ENCODE data around the gene NPPC. TPM values are rescaled to one million over a fixed set of nuclear protein-coding genes. Genes with fewer than 3 reads are reported as not detected.
"Not testable (repeated sequence)": the region's sequence is repeated elsewhere in the genome, so short reads cannot be mapped to it uniquely, and the experiment has no call there.

NPPC gene
- total RNA-seq, 3 donors from 2014 or later: 0.44 to 0.66 TPM; not detected in 1

DNA sequence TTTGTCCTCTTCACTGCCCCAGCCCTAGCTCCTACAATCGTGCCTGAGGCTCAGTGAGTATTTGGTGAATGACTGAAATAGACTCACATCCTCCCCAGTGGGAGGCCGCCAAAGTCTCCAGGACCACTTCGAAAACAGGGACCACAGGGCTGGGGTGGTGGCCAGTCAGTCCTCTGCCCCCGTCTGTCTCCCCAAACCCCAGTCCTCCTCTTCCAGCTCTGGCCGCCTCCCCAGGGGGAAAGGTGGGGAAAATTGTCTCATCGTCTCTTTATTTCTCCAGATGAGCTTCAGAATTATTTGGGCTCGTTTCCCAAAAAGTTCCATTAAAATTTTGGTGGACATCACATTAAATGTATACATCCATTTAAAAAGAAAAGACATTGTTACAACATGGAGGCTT lies 43.5 kb downstream of the NPPC start:
- peak in 1 of 2 donors; percentile 30 for DNase-seq (ENCODE audit: low spot score in 2 of 2)
- Histone ChIP-seq H3K4me1 (no peaks in the 10 kb centered on the region), H3K36me3 (no peaks in the 10 kb centered on the region), H3K27ac (no peak overlapping the region), H3K4me3 (no peak overlapping the region), H3K9me3 (no peaks in the 10 kb centered on the region), H3K27me3 (no peaks in the 10 kb centered on the region)
- TF ChIP-seq, protein P1, sequence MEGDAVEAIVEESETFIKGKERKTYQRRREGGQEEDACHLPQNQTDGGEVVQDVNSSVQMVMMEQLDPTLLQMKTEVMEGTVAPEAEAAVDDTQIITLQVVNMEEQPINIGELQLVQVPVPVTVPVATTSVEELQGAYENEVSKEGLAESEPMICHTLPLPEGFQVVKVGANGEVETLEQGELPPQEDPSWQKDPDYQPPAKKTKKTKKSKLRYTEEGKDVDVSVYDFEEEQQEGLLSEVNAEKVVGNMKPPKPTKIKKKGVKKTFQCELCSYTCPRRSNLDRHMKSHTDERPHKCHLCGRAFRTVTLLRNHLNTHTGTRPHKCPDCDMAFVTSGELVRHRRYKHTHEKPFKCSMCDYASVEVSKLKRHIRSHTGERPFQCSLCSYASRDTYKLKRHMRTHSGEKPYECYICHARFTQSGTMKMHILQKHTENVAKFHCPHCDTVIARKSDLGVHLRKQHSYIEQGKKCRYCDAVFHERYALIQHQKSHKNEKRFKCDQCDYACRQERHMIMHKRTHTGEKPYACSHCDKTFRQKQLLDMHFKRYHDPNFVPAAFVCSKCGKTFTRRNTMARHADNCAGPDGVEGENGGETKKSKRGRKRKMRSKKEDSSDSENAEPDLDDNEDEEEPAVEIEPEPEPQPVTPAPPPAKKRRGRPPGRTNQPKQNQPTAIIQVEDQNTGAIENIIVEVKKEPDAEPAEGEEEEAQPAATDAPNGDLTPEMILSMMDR (IDR thresholded peaks at IDR 0.05): no peak
- TF ChIP-seq POLR2AphosphoS5 (IDR thresholded peaks at IDR 0.05): no peak
- no peak for TF ChIP-seq POLR2A (IDR thresholded peaks at IDR 0.05)
- intact Hi-C loops (cut with DNase I; ENCODE audit: low total_unique reads): no loop called here

DNA sequence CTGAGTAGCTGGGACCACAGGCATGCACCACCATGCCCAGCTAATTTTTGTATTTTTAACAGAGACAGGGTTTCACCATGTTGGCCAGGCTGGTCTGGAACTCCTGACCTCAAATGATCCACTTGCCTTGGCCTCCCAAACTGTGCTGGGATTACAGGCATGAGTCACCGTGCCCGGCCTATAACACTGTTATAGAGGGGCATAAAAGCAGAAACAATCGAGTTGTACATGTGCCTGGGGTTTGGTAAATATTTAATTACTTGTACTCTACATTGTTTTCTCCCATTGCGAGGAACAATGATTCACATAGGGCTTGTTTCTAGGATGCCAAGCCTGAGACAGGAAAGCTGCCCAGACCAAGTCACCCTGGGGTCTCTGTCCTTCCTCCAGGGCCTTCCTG lies 45.8 kb downstream of the NPPC start:
- H3K27me3 ChIP-seq; H3K4me3 ChIP-seq; H3K9me3 ChIP-seq; intact Hi-C loops (cut with DNase I; ENCODE audit: low total_unique reads); H3K4me1 ChIP-seq; H3K36me3 ChIP-seq; H3K27ac ChIP-seq: not testable (repeated sequence)
- DNase-seq (ENCODE audit: low spot score in 2 of 2): peak in 1 of 2 donors; percentile 2

DNA sequence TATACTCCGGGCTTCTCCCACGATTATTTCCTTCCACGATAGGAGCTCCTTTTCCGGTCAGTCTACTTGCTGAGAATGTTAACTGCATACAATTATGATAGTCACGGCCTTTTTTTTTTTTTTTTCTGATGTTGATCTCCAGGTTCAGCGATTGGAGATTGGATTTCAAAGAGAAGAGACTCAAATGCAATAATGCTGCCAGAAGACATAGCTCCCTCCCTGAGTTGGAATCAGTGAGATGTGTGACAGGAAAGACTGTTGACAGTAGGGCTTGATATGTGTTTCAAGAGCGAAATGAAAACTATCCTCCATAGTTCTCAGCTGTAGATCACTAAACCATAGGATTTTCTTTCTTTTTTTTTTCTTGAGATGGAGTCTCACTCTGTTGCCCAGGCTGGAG lies 47.0 kb downstream of the NPPC start:
- no peak for DNase-seq (ENCODE audit: low spot score in 2 of 2)
- Histone ChIP-seq H3K4me1 (no peaks in the 10 kb centered on the region), H3K27ac (no peak overlapping the region), H3K4me3 (no peak overlapping the region), H3K27me3 (no peaks in the 10 kb centered on the region), H3K36me3 (no peaks in the 10 kb centered on the region), H3K9me3 (no peaks in the 10 kb centered on the region)
- TF ChIP-seq POLR2AphosphoS5 (IDR thresholded peaks at IDR 0.05) (no peak), POLR2A (IDR thresholded peaks at IDR 0.05) (no peak)
- TF ChIP-seq, protein P1 (IDR thresholded peaks at IDR 0.05): no peak
- intact Hi-C loops (cut with DNase I; ENCODE audit: low total_unique reads): no loop called here

DNA sequence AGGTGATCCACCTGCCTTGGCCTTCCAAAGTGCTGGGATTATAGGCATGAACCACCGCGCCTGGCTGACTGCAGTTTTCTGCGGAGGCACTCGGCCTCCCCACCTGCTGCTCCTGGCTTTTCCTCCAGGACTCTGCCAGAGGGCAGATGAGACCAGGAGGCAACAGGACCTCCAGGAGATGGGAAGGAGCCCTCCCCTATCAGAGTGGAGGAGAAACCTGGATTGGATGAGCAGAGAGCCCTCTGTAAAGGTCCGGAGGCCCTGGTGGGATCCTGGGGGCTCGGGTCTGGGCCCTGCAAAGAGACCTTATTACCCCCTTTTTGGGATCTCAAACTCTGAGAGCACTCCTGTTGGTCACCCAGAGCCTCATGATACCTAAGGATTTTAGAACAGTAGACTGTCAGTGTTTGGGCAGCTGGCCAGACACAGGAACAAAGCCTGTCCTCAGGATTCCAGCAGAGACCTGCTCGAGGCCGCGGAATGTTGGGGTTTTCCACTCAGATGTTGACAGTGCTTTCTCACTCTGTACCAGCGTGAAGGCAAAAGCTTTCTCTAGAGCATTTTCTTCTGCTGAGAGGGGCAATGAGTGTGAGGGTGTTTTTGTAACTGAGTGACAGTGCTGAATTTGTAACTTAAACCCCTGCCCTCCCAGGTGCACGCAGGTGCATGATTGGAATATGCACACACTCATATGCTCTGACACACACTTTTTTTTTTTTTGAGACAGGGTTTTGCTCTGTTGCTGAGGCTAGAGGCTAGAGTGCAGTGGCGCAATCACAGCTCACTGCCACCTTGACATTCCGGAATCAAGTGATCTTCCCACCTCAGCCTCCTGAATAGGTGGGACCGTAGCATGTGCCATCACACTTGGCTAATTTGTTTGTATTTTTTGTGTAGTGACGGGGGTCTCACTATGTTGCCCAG lies 48.4 kb downstream of the NPPC start:
- TF ChIP-seq POLR2AphosphoS5 (IDR thresholded peaks at IDR 0.05) (no peak), POLR2A (IDR thresholded peaks at IDR 0.05) (no peak)
- TF ChIP-seq, protein P1 (IDR thresholded peaks at IDR 0.05): no peak
- Histone ChIP-seq H3K27ac (peak overlapping the region; percentile 58 to 80), H3K9me3 (no peaks in the 10 kb centered on the region), H3K4me1 (no peaks in the 10 kb centered on the region), H3K36me3 (no peaks in the 10 kb centered on the region), H3K4me3 (no peak overlapping the region), H3K27me3 (no peaks in the 10 kb centered on the region)
- intact Hi-C loops (cut with DNase I; ENCODE audit: low total_unique reads): no loop called here
- peak; percentile 69 to 74 for DNase-seq (ENCODE audit: low spot score in 2 of 2)

DNA sequence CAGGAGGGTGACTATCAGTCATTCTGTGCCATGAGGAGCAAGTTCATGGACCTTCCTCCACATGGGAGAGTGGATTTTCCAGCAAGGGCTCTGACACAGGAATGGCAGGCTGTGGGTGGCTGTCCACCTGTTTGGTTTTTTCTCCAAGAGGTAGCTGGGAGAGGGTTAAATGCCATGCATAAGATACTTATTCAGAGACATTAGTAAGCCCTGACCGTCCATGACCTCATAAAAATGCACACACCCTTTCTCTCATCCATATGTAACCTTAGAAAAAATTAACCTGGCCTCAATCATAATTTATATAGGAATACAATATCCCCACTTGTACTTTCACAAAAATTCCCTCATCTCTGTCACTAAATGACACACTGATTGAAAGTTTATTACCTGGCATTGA lies 51.3 kb downstream of the NPPC start:
- Histone ChIP-seq H3K9me3 (no peaks in the 10 kb centered on the region), H3K27me3 (peaks cover 0 to 4% of the 10 kb centered on the region in 2 donors), H3K36me3 (no peaks in the 10 kb centered on the region), H3K4me3 (no peak overlapping the region), H3K27ac (no peak overlapping the region), H3K4me1 (no peaks in the 10 kb centered on the region)
- intact Hi-C loops (cut with DNase I; ENCODE audit: low total_unique reads): no loop called here
- DNase-seq (ENCODE audit: low spot score in 2 of 2): peak in 1 of 2 donors; percentile 3
- TF ChIP-seq POLR2AphosphoS5 (IDR thresholded peaks at IDR 0.05): no peak
- no peak for TF ChIP-seq POLR2A (IDR thresholded peaks at IDR 0.05)
- TF ChIP-seq, protein P1 (IDR thresholded peaks at IDR 0.05): no peak

Other genes starting within 250 kb of the NPPC start
- 1,000 to 10,000 TPM in 1 of 3 donors, 100 to 1,000 TPM in 2; 678 to 1,077 (median 956) TPM for gene PTMA, start 217.9 kb downstream of the NPPC start, total RNA-seq
- gene PDE6D, start 145.1 kb downstream of the NPPC start, total RNA-seq: 10 to 100 TPM; 24.2 to 28.5 (median 25.6) TPM
- 10 to 100 TPM; 19.8 to 39.8 (median 32.1) TPM for gene COPS7B, start 140.0 kb downstream of the NPPC start, total RNA-seq
- gene DIS3L2, start 35.3 kb upstream of the NPPC start, total RNA-seq: 10 to 100 TPM; 19.2 to 38.9 (median 33.4) TPM